NT2/D1 (cell line): Measurements from ENCODE around the gene DIAPH2.

Experiments
- SUZ12 ChIP-seq: IDR thresholded peaks from 2 replicates; pipeline ENCODE4 v1.6.1; 2011; ENCODE audit not compliant: insufficient read length, insufficient read depth; ENCODE audit errors: extremely low read depth
- YY1 ChIP-seq: IDR thresholded peaks from 2 replicates; pipeline ENCODE4 v1.6.1; 2011; ENCODE audit not compliant: insufficient read length, insufficient read depth
- ZNF274 ChIP-seq: IDR thresholded peaks from 2 replicates; pipeline ENCODE4 v1.6.1; 2011; ENCODE audit warnings: mild to moderate bottlenecking, low read depth, low read length

- TF ChIP-seq SUZ12 (no peak), YY1 (no peak), ZNF274 (no peak)
Measured at GRCh38 chrX:96719161-96719875, 34.7 kb downstream of the DIAPH2 start.
